T47D (cell line): ENCODE data around the gene ANKRD13A.

Experiments used
- DNase-seq, 2 experiments: peaks; one replicate each; pipeline versions ENCODE4 v3.0.0 to v3.0.0-alpha.2; 2011 to 2012; ENCODE audit warnings: low read depth in 1 of 2, low spot score in 1 of 2
- JUND ChIP-seq: IDR thresholded peaks from 2 replicates; pipeline ENCODE4 v1.6.1; 2012; ENCODE audit warnings: low read depth
- in situ Hi-C: cut with HindIII; loops from 2 replicates; pipeline ENCODE4 v1.10.0; 2016; ENCODE audit warnings: low sequenced_read_pairs, low pct_unique_long_range_greater_than_20kb

The ANKRD13A gene

DNA sequence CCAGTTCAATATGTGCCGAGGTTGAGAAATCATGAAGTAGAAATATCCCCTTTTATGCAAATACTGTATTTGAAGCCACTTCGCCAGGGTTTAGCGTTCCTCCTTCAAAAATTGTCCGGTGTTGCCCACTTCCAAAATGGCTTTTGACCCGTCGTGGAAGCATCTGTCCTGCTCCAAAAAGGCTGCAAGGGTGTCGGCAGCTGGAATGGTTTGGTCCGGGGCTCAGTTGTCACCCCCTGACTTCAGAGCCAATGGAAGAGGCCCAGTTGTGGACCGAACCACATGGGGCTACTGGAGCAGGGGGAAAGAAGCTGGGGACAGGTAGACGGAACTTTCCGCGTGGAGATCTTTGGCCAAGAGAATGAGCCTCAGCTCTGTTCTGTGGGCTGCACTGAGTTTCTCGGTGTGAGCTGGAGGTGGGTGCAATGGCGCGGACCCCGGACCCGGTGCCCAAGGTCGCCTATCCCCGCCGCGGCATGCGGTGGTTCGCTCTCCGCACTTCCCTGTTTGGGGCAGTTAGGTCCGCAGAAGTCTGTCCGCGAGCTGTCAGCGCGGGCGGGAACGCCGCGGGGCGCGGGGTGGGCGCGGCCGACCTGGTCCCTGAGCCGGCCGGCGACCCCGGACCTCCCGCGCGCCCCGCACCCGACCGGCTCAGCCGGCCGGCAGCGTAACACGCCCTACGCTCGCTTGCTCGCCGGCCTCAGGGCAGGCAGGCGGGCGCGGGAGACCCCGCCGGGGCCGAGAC is at the start of gene ANKRD13A:
Gene ANKRD13A (plus strand): TSS at position 527 of the 745 bp plus-strand sequence. CDS start 259 bp downstream, outside the sequence.
- peak; percentile 93 for TF ChIP-seq JUND
- DNase-seq: peak; percentile 93 to 98
- in situ Hi-C loops: no loop called here

GRCh38 chr12:109950625-109951024 is 48.6 kb upstream of the ANKRD13A start:
- TF ChIP-seq JUND: no peak
- no peak for DNase-seq
- in situ Hi-C loops: no loop called here

DNA sequence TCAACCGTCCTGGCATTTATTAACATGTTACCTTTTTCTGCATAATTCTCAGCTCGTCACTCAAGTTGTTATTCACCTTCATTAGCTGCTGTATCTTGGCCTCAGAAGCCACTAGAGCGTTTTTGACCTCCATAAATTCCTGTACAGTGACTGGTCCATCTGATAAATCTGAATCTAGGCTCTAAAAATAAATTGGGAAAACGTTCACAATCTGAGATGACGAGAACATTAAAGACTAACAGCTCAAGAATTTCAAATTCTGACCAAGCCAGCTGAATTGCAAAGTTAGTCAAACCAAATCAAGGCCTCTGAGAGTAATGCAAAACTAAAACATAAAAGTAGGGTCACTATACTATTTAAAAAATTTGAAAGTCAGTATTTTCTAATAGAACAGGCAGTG is 48.1 kb upstream of the ANKRD13A start:
- DNase-seq: no peak
- TF ChIP-seq JUND: no peak
- in situ Hi-C loops: no loop called here

GRCh38 chr12:109951751-109952150 is 47.5 kb upstream of the ANKRD13A start:
- no peak for TF ChIP-seq JUND
- in situ Hi-C loops: no loop called here
- no peak for DNase-seq

GRCh38 chr12:109952160-109952858 is 46.9 kb upstream of the ANKRD13A start:
- TF ChIP-seq JUND: no peak
- in situ Hi-C loops: no loop called here
- DNase-seq: no peak

DNA sequence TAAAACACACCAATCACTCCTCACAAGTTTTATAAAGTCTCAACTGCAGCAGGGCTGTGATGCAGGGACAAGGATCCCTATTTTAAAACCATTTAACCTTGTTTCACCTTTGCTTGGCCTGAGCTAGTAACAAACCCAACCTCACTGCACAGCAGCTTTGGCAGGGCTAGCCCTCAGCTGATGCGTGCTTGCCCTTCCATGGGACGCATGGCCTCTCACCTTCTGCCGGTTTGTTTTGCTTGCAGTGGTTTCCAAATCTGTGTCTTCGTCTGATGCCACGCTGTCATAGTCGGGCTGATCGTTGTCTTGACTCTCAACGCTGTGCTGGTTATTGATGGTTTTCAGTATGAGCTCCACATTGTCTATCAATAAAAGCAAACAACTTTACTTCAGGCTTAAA is 46.4 kb upstream of the ANKRD13A start:
- DNase-seq: no peak
- in situ Hi-C loops: no loop called here
- no peak for TF ChIP-seq JUND

DNA sequence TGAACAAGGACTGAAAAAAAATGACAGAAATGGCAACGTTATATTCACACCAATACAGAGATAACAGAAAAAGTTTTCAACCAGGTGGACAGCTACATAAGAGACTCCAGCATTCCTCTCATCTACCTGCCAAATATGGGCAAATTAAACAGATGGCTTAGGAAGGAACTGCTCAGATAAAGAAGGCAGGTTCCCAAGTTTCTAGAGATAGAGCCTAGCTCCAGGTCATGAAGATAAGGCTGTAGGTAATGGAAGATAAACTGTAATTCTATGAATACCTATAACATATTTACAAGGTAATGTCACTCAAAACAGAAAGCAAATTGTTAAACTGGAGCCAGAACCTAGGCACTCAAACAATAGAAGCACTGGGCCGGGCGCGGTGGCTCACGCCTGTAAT is 45.6 kb upstream of the ANKRD13A start:
- DNase-seq: no peak
- in situ Hi-C loops: no loop called here

GRCh38 chr12:109958374-109958773 is 40.9 kb upstream of the ANKRD13A start:
- DNase-seq: no peak
- TF ChIP-seq JUND: no peak
- in situ Hi-C loops: no loop called here

More for the DNA sequence above, 45.6 kb upstream of the ANKRD13A start:
- TF ChIP-seq JUND: no peak

DNA sequence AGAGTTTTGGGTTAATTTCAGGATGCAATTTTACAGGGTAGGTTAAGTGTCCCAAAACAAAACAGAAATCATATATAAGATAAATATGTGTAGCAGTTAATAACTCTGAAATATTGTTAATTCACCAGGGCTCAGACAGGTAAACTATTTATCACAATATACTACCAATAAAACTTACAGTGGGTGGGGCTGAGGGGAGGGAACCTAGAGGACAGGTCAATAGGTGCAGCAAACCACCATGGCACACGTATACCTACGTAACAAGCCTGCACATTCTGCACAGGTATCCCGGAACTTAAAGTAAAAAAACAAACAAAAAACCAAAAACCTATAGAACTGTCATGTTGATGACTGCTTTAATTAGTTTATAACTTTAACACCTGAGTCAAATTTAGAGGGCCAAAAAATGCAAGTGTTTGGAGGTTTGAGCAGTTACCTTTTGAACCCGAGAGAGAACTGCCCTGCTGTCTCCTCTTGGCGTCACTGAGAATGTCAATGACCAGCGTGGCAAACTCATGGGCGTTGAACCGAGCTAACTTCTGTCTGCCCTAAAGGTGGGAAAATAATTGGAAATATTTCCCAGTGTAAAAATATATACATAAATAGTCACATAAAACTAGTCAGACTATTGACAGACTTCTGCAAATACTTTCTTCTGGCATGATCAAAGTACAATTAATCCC is 39.7 kb upstream of the ANKRD13A start:
- no peak for TF ChIP-seq JUND
- in situ Hi-C loops: no loop called here
- DNase-seq: no peak

- no peak for DNase-seq
- TF ChIP-seq JUND: no peak
- in situ Hi-C loops: no loop called here
Measured at GRCh38 chr12:109961201-109961600, 38.0 kb upstream of the ANKRD13A start.

- DNase-seq: no peak
- no peak for TF ChIP-seq JUND
- in situ Hi-C loops: no loop called here
Measured at GRCh38 chr12:109961612-109962011, 37.6 kb upstream of the ANKRD13A start.

GRCh38 chr12:109962398-109962797 is 36.8 kb upstream of the ANKRD13A start:
- TF ChIP-seq JUND: no peak
- DNase-seq: no peak
- in situ Hi-C loops: no loop called here

DNA sequence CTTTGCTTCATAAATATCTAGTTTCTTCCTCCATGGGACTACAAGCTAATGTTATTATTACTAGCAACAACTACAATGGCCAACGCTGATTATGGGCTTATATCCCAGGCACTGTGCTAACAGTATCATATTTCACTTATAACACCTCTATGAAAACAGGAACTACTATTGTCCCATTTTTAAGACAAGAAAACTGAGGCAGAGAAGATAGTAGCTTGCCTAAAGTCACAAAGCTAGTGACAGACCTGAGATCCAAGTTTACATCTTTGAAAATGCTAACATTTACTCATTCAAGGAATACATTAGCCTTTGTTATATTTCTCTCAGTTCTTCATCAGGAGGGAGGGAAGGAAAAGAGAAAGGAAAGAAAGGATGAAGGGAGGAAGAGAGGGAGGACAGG is 35.9 kb upstream of the ANKRD13A start:
- DNase-seq: no peak
- TF ChIP-seq JUND: no peak
- in situ Hi-C loops: no loop called here
